ENCODE results near the gene EMP3. TPM values are rescaled to one million over a fixed set of nuclear protein-coding genes. Genes with fewer than 3 reads are reported as not detected.

EMP3 gene
- total and polyA plus RNA-seq, 2 of the 13 experiments (the other 11 are each of a cell fraction or from before 2014, with no cell fraction given): 2.2 to 7.8 TPM

- TF ChIP-seq AHDC1 (CRISPR knock-in tag; IDR thresholded peaks at IDR 0.05; ENCODE audit: borderline replicate concordance) (no peak), KDM1A (CRISPR knock-in tag; IDR thresholded peaks at IDR 0.05) (no peak), TFAP4 (IDR thresholded peaks at IDR 0.05; ENCODE audit: borderline replicate concordance, low read depth) (no peak), ZNF83 (CRISPR knock-in tag; IDR thresholded peaks at IDR 0.05; ENCODE audit: borderline replicate concordance) (no peak), SP4 (CRISPR knock-in tag; IDR thresholded peaks at IDR 0.05) (peak; percentile 91), HDAC6 (IDR thresholded peaks at IDR 0.05; ENCODE audit: low read depth, low read length) (no peak), ZNF34 (CRISPR knock-in tag; IDR thresholded peaks at IDR 0.05; ENCODE audit: borderline replicate concordance) (no peak), KAT2B (IDR thresholded peaks at IDR 0.05; ENCODE audit: borderline replicate concordance, low read depth, low read length) (no peak), SRSF9 (IDR thresholded peaks at IDR 0.05; ENCODE audit: borderline replicate concordance, insufficient read depth, low read depth, low read length, poor library complexity, severe bottlenecking) (no peak), MLLT10 (CRISPR knock-in tag; IDR thresholded peaks at IDR 0.05) (no peak), ZNF773 (CRISPR knock-in tag; IDR thresholded peaks at IDR 0.05; ENCODE audit: borderline replicate concordance) (no peak; the same call in 1 of the 2 replicates), CENPBD1 (CRISPR knock-in tag; IDR thresholded peaks at IDR 0.05; ENCODE audit: borderline replicate concordance, low read depth) (no peak), ATF7 (IDR thresholded peaks at IDR 0.05) (no peak), ATF7 (CRISPR knock-in tag; IDR thresholded peaks at IDR 0.05) (no peak), ZNF292 (CRISPR knock-in tag; IDR thresholded peaks at IDR 0.05; ENCODE audit: borderline replicate concordance, low read depth) (no peak)
- TF ChIP-seq, protein P1, sequence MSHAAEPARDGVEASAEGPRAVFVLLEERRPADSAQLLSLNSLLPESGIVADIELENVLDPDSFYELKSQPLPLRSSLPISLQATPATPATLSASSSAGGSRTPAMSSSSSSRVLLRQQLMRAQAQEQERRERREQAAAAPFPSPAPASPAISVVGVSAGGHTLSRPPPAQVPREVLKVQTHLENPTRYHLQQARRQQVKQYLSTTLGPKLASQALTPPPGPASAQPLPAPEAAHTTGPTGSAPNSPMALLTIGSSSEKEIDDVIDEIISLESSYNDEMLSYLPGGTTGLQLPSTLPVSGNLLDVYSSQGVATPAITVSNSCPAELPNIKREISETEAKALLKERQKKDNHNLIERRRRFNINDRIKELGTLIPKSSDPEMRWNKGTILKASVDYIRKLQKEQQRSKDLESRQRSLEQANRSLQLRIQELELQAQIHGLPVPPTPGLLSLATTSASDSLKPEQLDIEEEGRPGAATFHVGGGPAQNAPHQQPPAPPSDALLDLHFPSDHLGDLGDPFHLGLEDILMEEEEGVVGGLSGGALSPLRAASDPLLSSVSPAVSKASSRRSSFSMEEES (CRISPR knock-in tag; IDR thresholded peaks at IDR 0.05): no peak
- TF ChIP-seq, protein P2, sequence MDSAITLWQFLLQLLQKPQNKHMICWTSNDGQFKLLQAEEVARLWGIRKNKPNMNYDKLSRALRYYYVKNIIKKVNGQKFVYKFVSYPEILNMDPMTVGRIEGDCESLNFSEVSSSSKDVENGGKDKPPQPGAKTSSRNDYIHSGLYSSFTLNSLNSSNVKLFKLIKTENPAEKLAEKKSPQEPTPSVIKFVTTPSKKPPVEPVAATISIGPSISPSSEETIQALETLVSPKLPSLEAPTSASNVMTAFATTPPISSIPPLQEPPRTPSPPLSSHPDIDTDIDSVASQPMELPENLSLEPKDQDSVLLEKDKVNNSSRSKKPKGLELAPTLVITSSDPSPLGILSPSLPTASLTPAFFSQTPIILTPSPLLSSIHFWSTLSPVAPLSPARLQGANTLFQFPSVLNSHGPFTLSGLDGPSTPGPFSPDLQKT (CRISPR knock-in tag; IDR thresholded peaks at IDR 0.05; ENCODE audit: borderline replicate concordance): no peak
- TF ChIP-seq, protein P3, sequence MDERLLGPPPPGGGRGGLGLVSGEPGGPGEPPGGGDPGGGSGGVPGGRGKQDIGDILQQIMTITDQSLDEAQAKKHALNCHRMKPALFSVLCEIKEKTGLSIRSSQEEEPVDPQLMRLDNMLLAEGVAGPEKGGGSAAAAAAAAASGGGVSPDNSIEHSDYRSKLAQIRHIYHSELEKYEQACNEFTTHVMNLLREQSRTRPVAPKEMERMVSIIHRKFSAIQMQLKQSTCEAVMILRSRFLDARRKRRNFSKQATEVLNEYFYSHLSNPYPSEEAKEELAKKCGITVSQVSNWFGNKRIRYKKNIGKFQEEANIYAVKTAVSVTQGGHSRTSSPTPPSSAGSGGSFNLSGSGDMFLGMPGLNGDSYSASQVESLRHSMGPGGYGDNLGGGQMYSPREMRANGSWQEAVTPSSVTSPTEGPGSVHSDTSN (CRISPR knock-in tag; IDR thresholded peaks at IDR 0.05): no peak
These were observed 38.7 kb downstream of the EMP3 start, which contains the start of the genes SYNGR4 and TMEM143 (continued) for GRCh38 chr19:48363810-48364597.
